ENCODE measurements around the gene EPB41L1. TPM values are rescaled to one million over a fixed set of nuclear protein-coding genes. Genes with fewer than 3 reads are reported as not detected.
A peak's percentile ranks its signal among the peaks of the same experiment; 100 is the strongest.

Gene EPB41L1
- polyA plus RNA-seq, 3 donors: 0.05 TPM; not detected in 2

DNA sequence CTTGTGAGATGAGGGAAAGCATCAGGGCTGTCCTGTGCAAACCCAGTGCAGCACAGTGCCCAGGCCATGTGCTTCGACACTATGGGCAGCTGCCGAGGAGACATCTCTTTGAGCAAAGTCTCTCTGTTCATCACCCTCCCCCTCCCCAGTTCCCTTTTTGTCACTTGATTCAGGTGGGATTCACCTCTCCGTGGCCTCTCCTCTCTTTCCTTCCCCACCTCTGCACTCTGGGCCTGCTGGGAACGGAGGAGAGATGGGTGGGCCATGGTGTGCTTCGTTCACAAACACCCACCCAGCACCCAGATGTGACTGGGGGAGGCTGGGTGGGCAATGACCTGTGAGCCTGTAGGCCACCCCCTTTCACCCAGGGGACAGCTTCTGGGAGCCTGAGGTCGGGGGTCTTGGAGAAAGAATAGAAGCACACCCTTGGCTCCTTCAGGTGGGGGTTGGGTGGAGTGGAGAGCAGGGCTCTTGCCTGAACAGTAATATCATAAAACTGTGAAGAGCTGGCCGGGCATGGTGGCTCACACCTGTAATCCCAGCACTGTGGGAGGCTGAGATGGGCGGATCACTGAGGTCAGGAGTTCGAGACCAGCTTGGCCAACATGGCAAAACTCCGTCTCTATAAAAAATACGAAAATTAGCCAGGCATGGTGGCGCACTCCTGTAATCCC is 118.1 kb downstream of the EPB41L1 start:
- Mint-ChIP-seq H3K4me1 (no peaks in the 10 kb centered on the region), H3K4me3 (no peak overlapping the region), H3K27me3 (ENCODE audit: low read depth in 3 of 3) (peaks cover 4 to 15% (median 12%) of the 10 kb centered on the region in 3 donors), H3K36me3 (no peaks in the 10 kb centered on the region), H3K9me3 (peaks cover 0 to 3% (median 0%) of the 10 kb centered on the region in 7 donors), H3K27ac (no peak overlapping the region)
- Histone ChIP-seq H3K4me2 (replicated peaks; ENCODE audit: extremely low read depth, low read length, poor library complexity, severe bottlenecking) (no peak overlapping the region), H3K27me3 (ENCODE audit: control insufficient read depth in 2 of 2, insufficient read depth in 2 of 2, low read length in 2 of 2) (no peaks in the 10 kb centered on the region), H2AFZ (ENCODE audit: insufficient read depth, low read depth, low read length, poor library complexity, severe bottlenecking) (no peak overlapping the region), H3K36me3 (replicated peaks in 1 of 2; ENCODE audit: control insufficient read depth in 1 of 2, insufficient read depth in 2 of 2, low read length in 2 of 2) (no peaks in the 10 kb centered on the region), H3K79me2 (ENCODE audit: insufficient read depth, low read length) (no peaks in the 10 kb centered on the region), H4K20me1 (ENCODE audit: insufficient read depth, low read length) (no peaks in the 10 kb centered on the region), H3K4me1 (ENCODE audit: control insufficient read depth in 1 of 2, insufficient read depth in 2 of 2, low read length in 2 of 2) (no peaks in the 10 kb centered on the region), H3K9me3 (replicated peaks in 1 of 2; ENCODE audit: control insufficient read depth in 1 of 2, insufficient read depth in 1 of 2, low read length in 2 of 2) (no peaks in the 10 kb centered on the region), H3K4me3 (replicated peaks in 1 of 3; ENCODE audit: low read depth in 2 of 3, low read length in 3 of 3) (no peak overlapping the region), H3K27ac (ENCODE audit: low read depth in 1 of 2, low read length in 2 of 2) (no peak overlapping the region), H3K9ac (ENCODE audit: insufficient read depth, low read length, poor library complexity, severe bottlenecking) (no peak overlapping the region)
- DNase-seq: no peak
- WGBS (ENCODE audit: insufficient coverage): 94% methylated on average over 7 of the region's 12 CpGs
- intact Hi-C loops (cut with micrococcal nuclease): no loop called here
- TF ChIP-seq, protein P1, sequence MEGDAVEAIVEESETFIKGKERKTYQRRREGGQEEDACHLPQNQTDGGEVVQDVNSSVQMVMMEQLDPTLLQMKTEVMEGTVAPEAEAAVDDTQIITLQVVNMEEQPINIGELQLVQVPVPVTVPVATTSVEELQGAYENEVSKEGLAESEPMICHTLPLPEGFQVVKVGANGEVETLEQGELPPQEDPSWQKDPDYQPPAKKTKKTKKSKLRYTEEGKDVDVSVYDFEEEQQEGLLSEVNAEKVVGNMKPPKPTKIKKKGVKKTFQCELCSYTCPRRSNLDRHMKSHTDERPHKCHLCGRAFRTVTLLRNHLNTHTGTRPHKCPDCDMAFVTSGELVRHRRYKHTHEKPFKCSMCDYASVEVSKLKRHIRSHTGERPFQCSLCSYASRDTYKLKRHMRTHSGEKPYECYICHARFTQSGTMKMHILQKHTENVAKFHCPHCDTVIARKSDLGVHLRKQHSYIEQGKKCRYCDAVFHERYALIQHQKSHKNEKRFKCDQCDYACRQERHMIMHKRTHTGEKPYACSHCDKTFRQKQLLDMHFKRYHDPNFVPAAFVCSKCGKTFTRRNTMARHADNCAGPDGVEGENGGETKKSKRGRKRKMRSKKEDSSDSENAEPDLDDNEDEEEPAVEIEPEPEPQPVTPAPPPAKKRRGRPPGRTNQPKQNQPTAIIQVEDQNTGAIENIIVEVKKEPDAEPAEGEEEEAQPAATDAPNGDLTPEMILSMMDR (IDR thresholded peaks at IDR 0.05): no peak

DNA sequence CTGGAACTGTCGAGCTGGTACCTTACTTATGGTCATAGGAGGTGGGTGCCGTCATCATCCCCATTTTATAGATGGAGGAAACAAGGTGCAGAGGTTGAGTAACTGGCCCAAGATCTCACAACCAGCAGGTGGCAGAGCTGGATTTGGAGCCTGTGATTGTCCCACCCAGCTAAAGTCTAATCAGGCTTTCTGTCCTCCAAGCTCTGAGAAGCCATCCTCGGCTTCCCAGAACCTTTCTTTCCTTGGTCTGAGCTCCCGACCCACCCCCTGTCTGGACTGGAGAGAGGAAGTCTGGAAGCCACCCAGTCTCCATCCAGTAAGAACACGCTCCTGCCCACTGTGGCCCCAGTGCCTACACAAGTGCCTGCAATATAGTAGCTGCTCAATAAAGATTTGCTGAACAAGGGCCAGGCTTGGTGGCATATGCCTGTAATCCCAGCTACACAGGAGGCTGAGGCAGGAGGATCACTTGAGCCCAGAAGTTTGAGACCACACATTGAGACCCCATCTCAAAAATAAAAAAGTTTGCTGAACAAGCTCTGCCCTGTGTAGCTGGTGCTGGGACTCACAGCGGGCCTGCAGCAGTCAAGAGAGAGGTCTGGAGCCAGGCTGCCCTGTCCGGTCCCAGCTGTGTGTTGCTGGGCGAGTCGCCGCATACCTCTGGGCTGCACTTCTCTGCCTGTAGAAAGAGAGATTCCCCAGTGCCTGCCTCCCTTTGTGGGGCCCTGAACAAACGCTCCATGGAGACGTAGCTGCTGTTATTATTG is 119.1 kb downstream of the EPB41L1 start:
- intact Hi-C loops (cut with micrococcal nuclease): no loop called here
- no peaks in the 10 kb centered on the region for H3K79me2 ChIP-seq (ENCODE audit: insufficient read depth, low read length)
- Mint-ChIP-seq H3K36me3 (no peaks in the 10 kb centered on the region), H3K27me3 (ENCODE audit: low read depth in 3 of 3) (peaks cover 3 to 15% (median 15%) of the 10 kb centered on the region in 3 donors), H3K4me3 (no peak overlapping the region), H3K9me3 (peaks cover 0 to 3% (median 0%) of the 10 kb centered on the region in 7 donors), H3K4me1 (no peaks in the 10 kb centered on the region), H3K27ac (peak overlapping the region in 1 of 7 donors; percentile 66)
- no peak overlapping the region for H3K4me2 ChIP-seq (replicated peaks; ENCODE audit: extremely low read depth, low read length, poor library complexity, severe bottlenecking)
- H3K9ac ChIP-seq (ENCODE audit: insufficient read depth, low read length, poor library complexity, severe bottlenecking): no peak overlapping the region
- H3K36me3 ChIP-seq (replicated peaks in 1 of 2; ENCODE audit: control insufficient read depth in 1 of 2, insufficient read depth in 2 of 2, low read length in 2 of 2): no peaks in the 10 kb centered on the region
- H3K27me3 ChIP-seq (ENCODE audit: control insufficient read depth in 2 of 2, insufficient read depth in 2 of 2, low read length in 2 of 2): no peaks in the 10 kb centered on the region
- H2AFZ ChIP-seq (ENCODE audit: insufficient read depth, low read depth, low read length, poor library complexity, severe bottlenecking): no peak overlapping the region
- H4K20me1 ChIP-seq (ENCODE audit: insufficient read depth, low read length): no peaks in the 10 kb centered on the region
- DNase-seq: no peak
- H3K4me1 ChIP-seq (ENCODE audit: control insufficient read depth in 1 of 2, insufficient read depth in 2 of 2, low read length in 2 of 2): no peaks in the 10 kb centered on the region
- no peak overlapping the region for H3K27ac ChIP-seq (ENCODE audit: low read depth in 1 of 2, low read length in 2 of 2)
- H3K4me3 ChIP-seq (replicated peaks in 1 of 3; ENCODE audit: low read depth in 2 of 3, low read length in 3 of 3): no peak overlapping the region
- H3K9me3 ChIP-seq (replicated peaks in 1 of 2; ENCODE audit: control insufficient read depth in 1 of 2, insufficient read depth in 1 of 2, low read length in 2 of 2): no peaks in the 10 kb centered on the region
- WGBS (ENCODE audit: insufficient coverage): 98% methylated on average over 8 of the region's 12 CpGs
- TF ChIP-seq, protein P1 (IDR thresholded peaks at IDR 0.05): no peak

Data from CD14-positive monocyte (primary cell).